Endothelial cell of umbilical vein (primary cell): ENCODE measurements around the gene INPP4B. TPM values are rescaled to one million over a fixed set of nuclear protein-coding genes. Genes with fewer than 3 reads are reported as not detected.

Source experiments
- BruUV-seq: library from RNA; stranded (reverse); fragments of 400-500 nt; replicated peaks from 2 replicates; lab custom pipeline; 2021; lab: Mats Ljungman, UMichigan
- CTCF ChIA-PET: fragments of 300-600, 350-600 bp; sonication (Branson Sonifier 250); formaldehyde crosslinking; loops from one replicate; lab custom pipeline; 2021; ENCODE audit warnings: antibody characterized with exemption, inconsistent platforms; lab: Charles Lee
- POLR2A ChIA-PET: fragments of 300-600, 350-600 bp; sonication (Branson Sonifier 250); formaldehyde crosslinking; loops from one replicate; lab custom pipeline; 2021; ENCODE audit warnings: antibody characterized with exemption, inconsistent platforms; lab: Charles Lee
- DNase-seq: peaks from one replicate; pipeline ENCODE4 v3.0.0-alpha.2; 2011; ENCODE audit warnings: low read depth, low spot score
- FAIRE-seq: peaks from 2 replicates; lab custom pipeline; 2011; peaks lifted over from hg19 to GRCh38; lab: Jason Lieb, UNC
- H2AFZ ChIP-seq: 2 replicates; pipeline ENCODE4 v1.6.0; 2012; ENCODE audit warnings: low read depth, low read length, control low read depth, inconsistent platforms
- H3K27ac ChIP-seq: 2 replicates; pipeline ENCODE4 v1.5.1; 2011; ENCODE audit warnings: low read depth, mild to moderate bottlenecking, control low read depth, low read length, moderate library complexity; ENCODE audit not compliant: insufficient read depth
- H3K27me3 ChIP-seq, 2 experiments: 2 replicates each; pipeline versions ENCODE4 v1.6.0 to v1.6.1; 2011; ENCODE audit warnings: low read length in 2 of 2, mixed read lengths in 1 of 2; ENCODE audit not compliant: control insufficient read depth in 2 of 2, insufficient read depth in 2 of 2
- H3K36me3 ChIP-seq, 2 experiments: 2 replicates in 1 of 2; 3 replicates in 1 of 2; pipeline ENCODE4 v1.5.1; 2011; ENCODE audit warnings: low read length in 2 of 2, mild to moderate bottlenecking in 1 of 2, moderate library complexity in 1 of 2; ENCODE audit not compliant: control insufficient read depth in 2 of 2, insufficient read depth in 2 of 2; ENCODE audit errors: extremely low read depth in 1 of 2
- H3K4me1 ChIP-seq: 3 replicates; pipeline ENCODE4 v1.5.1; 2011; ENCODE audit warnings: mild to moderate bottlenecking, low read length; ENCODE audit not compliant: control insufficient read depth, insufficient read depth; ENCODE audit errors: extremely low read depth
- H3K4me2 ChIP-seq: 2 replicates; pipeline ENCODE4 v1.6.1; 2011; ENCODE audit warnings: low read length, control low read depth, mixed read lengths; ENCODE audit not compliant: insufficient read depth
- H3K4me3 ChIP-seq, 3 experiments: fragments of 200-600 bp in 1 of 3; sonication (generic), shearing (Covaris generic) in 1 of 3; replicated peaks in 1 of 3; 2 replicates each; pipeline ENCODE4 v1.5.1; 2011 to 2016; ENCODE audit warnings: control low read depth in 3 of 3, low read length in 3 of 3, mild to moderate bottlenecking in 2 of 3, inconsistent platforms in 1 of 3, low read depth in 1 of 3, moderate library complexity in 1 of 3; ENCODE audit not compliant: insufficient read depth in 1 of 3
- H3K79me2 ChIP-seq: 2 replicates; pipeline ENCODE4 v1.6.0; 2012; ENCODE audit warnings: low read length, inconsistent platforms; ENCODE audit not compliant: control insufficient read depth, insufficient read depth
- H3K9ac ChIP-seq: replicated peaks from 2 replicates; pipeline ENCODE3; 2011; ENCODE audit warnings: low read length, control low read depth; ENCODE audit not compliant: insufficient read depth; ENCODE audit errors: extremely low read depth
- H3K9me1 ChIP-seq: replicated peaks from 3 replicates; pipeline ENCODE4 v1.6.0; 2011; ENCODE audit warnings: mild to moderate bottlenecking, low read length; ENCODE audit not compliant: control insufficient read depth, insufficient read depth; ENCODE audit errors: extremely low read depth
- H3K9me3 ChIP-seq: replicated peaks from 2 replicates; pipeline ENCODE4 v1.5.1; 2012; ENCODE audit warnings: low read length, inconsistent platforms; ENCODE audit not compliant: control insufficient read depth, insufficient read depth
- H4K20me1 ChIP-seq: replicated peaks from 2 replicates; pipeline ENCODE3; 2011; ENCODE audit warnings: mild to moderate bottlenecking, low read length; ENCODE audit not compliant: control insufficient read depth, insufficient read depth; ENCODE audit errors: extremely low read depth
- CTCF ChIP-seq, 2 donors: IDR thresholded peaks; 1 replicate in 1 of 2; 2 replicates in 1 of 2; pipeline ENCODE4 v1.5.1; 2011; ENCODE audit warnings: low read length in 2 of 2, mild to moderate bottlenecking in 2 of 2, moderate library complexity in 2 of 2, control low read depth in 1 of 2, inconsistent platforms in 1 of 2, low read depth in 1 of 2; ENCODE audit not compliant: insufficient read depth in 1 of 2; ENCODE audit errors: extremely low read depth in 1 of 2
- EZH2 ChIP-seq: IDR thresholded peaks from 2 replicates; pipeline ENCODE4 v1.6.1; 2012; ENCODE audit warnings: borderline replicate concordance, low read depth, mild to moderate bottlenecking, moderate library complexity, low read length, inconsistent platforms; ENCODE audit not compliant: severe bottlenecking
- FOS ChIP-seq: IDR thresholded peaks from 2 replicates; pipeline ENCODE4 v1.6.1; 2011; ENCODE audit warnings: mild to moderate bottlenecking, low read length, moderate library complexity, borderline replicate concordance; ENCODE audit not compliant: insufficient read depth
- GATA2 ChIP-seq: IDR thresholded peaks from 2 replicates; pipeline ENCODE4 v1.7.0; 2011; ENCODE audit warnings: low read depth, mild to moderate bottlenecking, moderate library complexity, mixed read lengths, low read length; ENCODE audit not compliant: insufficient read length, insufficient read depth
- JUN ChIP-seq: IDR thresholded peaks from 2 replicates; pipeline ENCODE4 v1.6.1; 2011; ENCODE audit warnings: borderline replicate concordance, low read depth; ENCODE audit not compliant: insufficient read length, insufficient read depth
- MAX ChIP-seq: IDR thresholded peaks from 2 replicates; pipeline ENCODE4 v1.6.1; 2011; ENCODE audit not compliant: insufficient read depth, insufficient read length
- MYC ChIP-seq: IDR thresholded peaks from one replicate; pipeline ENCODE4 v1.6.1; 2011; ENCODE audit warnings: mild to moderate bottlenecking, low read depth, low read length
- POLR2A ChIP-seq: IDR thresholded peaks from 2 replicates; pipeline ENCODE4 v1.6.1; 2012; ENCODE audit warnings: low read depth, mild to moderate bottlenecking, control low read depth, low read length
- POLR2AphosphoS5 ChIP-seq: IDR thresholded peaks from 2 replicates; pipeline ENCODE4 v1.6.1; 2012; ENCODE audit warnings: low read depth, mild to moderate bottlenecking, control low read depth, low read length, moderate library complexity; ENCODE audit not compliant: insufficient read depth
- dilution Hi-C: fragments of 300-500 bp; cut with MboI; formaldehyde crosslinking; loops from one replicate; pipeline ENCODE4 v1.15.0; 2019; ENCODE audit warnings: low sequenced_read_pairs; ENCODE audit not compliant: extremely low pct_ligation_motif_present
- intact Hi-C: fragments of 100-400 bp; cut with micrococcal nuclease; formaldehyde crosslinking; loops from one replicate; pipeline ENCODE4 v1.10.0; 2022
- polyA plus RNA-seq, 4 experiments: library from polyadenylated mRNA; depleted of rRNA in 3 of 4; stranded (reverse) in 3 of 4; unstranded in 1 of 4; fragments of >200 nt; gene quantifications; 2 replicates each; pipeline versions ENCODE4 v1.2.1 to v1.2.3, GENCODE V29; 2011 to 2012; ENCODE audit warnings: missing spikeins in 1 of 4
- total RNA-seq: library from RNA; stranded (reverse); gene quantifications from 2 replicates; pipeline ENCODE4 v1.2.3, GENCODE V29; 2021

INPP4B gene
- total and polyA plus RNA-seq, 2 donors (not counting 3 experiments of a cell fraction or from before 2014, with no cell fraction given), result 0.41 to 3.1 TPM

GRCh38 chr4:142367418-142368180 lies 478.5 kb downstream of the INPP4B start:
- intact Hi-C loops, result loop anchor here (1.0 kb wide), 1 partner anchor 15 kb away; no protein-coding TSS in a partner anchor
- H3K9ac ChIP-seq, result no peak overlapping the region
- H3K27ac ChIP-seq, result no peak overlapping the region
- H3K9me3 ChIP-seq, result no peaks in the 10 kb centered on the region
- dilution Hi-C loops, result no loop called here
- no peaks in the 10 kb centered on the region for H3K27me3 ChIP-seq
- ChIA-PET CTCF (interaction anchor here (1.1 to 2.2 kb wide), 5 partner anchors 13 to 357 kb away, joined by 3 to 8 read pairs (median 5); no protein-coding TSS in a partner anchor), POLR2A (no interaction called here)
- no TSS peak for BruUV-seq
- no peak overlapping the region for H2AFZ ChIP-seq
- H4K20me1 ChIP-seq, result no peaks in the 10 kb centered on the region
- H3K9me1 ChIP-seq, result no peaks in the 10 kb centered on the region
- no peaks in the 10 kb centered on the region for H3K36me3 ChIP-seq
- H3K4me3 ChIP-seq, result no peak overlapping the region
- DNase-seq (peak; percentile 58), FAIRE-seq (peak; percentile 89)
- no peak for TF ChIP-seq POLR2A
- TF ChIP-seq FOS, result no peak
- TF ChIP-seq MAX, result no peak
- TF ChIP-seq CTCF (IDR thresholded peaks at IDR 0.05; ENCODE audit: extremely low read depth in 1 of 2, insufficient read depth in 1 of 2, low read depth in 1 of 2, low read length in 2 of 2), result no peak
- no peak for TF ChIP-seq MYC
- no peak for TF ChIP-seq JUN
- no peak for TF ChIP-seq EZH2
- TF ChIP-seq GATA2, result no peak
- no peak for TF ChIP-seq POLR2AphosphoS5
- peaks cover 15% of the 10 kb centered on the region for H3K4me1 ChIP-seq
- H3K79me2 ChIP-seq, result no peaks in the 10 kb centered on the region
- H3K4me2 ChIP-seq, result peak overlapping the region; percentile 68
